Prostate gland (tissue), 2 donors: ENCODE data around the gene COL15A1. TPM values are rescaled to one million over a fixed set of nuclear protein-coding genes. Genes with fewer than 3 reads are reported as not detected.

Experiments used
- DNase-seq: peaks from one replicate; pipeline ENCODE4 v3.0.0-alpha.2; 2019; ENCODE audit warnings: low spot score
- H3K27ac ChIP-seq, 2 donors: fragments of 200-600 bp; sonication (generic); 2 replicates each; pipeline ENCODE4 v1.5.1; 2017 to 2019
- H3K27me3 ChIP-seq: fragments of 200-600 bp; sonication (generic); replicated peaks from 2 replicates; pipeline ENCODE4 v1.5.1; 2019; ENCODE audit not compliant: insufficient read depth
- H3K36me3 ChIP-seq, 2 donors: fragments of 200-600 bp; sonication (generic); 1 replicate in 1 of 2; 2 replicates in 1 of 2; pipeline versions ENCODE4 v1.5.1 to v1.8.1; 2017 to 2019
- H3K4me1 ChIP-seq: fragments of 200-600 bp; sonication (generic); replicated peaks from 2 replicates; pipeline ENCODE4 v1.5.1; 2019
- H3K4me3 ChIP-seq, 2 donors: fragments of 200-600 bp; sonication (generic); 2 replicates each; pipeline ENCODE4 v1.5.1; 2017 to 2019
- H3K9me3 ChIP-seq: fragments of 200-600 bp; sonication (generic); 2 replicates; pipeline ENCODE4 v1.5.1; 2017
- POLR2A ChIP-seq: fragments of 450-650 bp; IDR thresholded peaks from one replicate; pipeline ENCODE4 v1.6.1; 2016; ENCODE audit warnings: antibody characterized with exemption, mild to moderate bottlenecking
- POLR2AphosphoS5 ChIP-seq: sonication (generic); formaldehyde crosslinking; IDR thresholded peaks from one replicate; pipeline ENCODE4 v1.6.1; 2017; ENCODE audit warnings: antibody characterized with exemption
- WGBS: methylation state at CpG from one replicate; pipeline ENCODE4 v1.1.5; 2018; 5-methylcytosine and 5-hydroxymethylcytosine counted together
- intact Hi-C: fragments of 100-400 bp; cut with DNase I; formaldehyde crosslinking; loops from one replicate; pipeline ENCODE4 v1.14.2; 2022
- total RNA-seq, 2 donors: library from RNA; depleted of rRNA; stranded (reverse); fragments of >200 nt; gene quantifications; one replicate each; pipeline ENCODE4 v1.1.0, GENCODE V29; 2016
- TF ChIP-seq, protein P1 (sequence below), 4 experiments: fragments of 200-600 bp in 2 of 4; fragments of 450-650 bp in 2 of 4; sonication (generic) in 2 of 4; IDR thresholded peaks; 1 replicate in 3 of 4; 2 replicates in 1 of 4; pipeline ENCODE4 v1.5.1; 2016 to 2019; ENCODE audit warnings: antibody characterized with exemption in 4 of 4, mild to moderate bottlenecking in 2 of 4, moderate library complexity in 2 of 4

The COL15A1 gene
- total RNA-seq, 2 donors from 2014 or later: 10.3 to 79.9 TPM

DNA sequence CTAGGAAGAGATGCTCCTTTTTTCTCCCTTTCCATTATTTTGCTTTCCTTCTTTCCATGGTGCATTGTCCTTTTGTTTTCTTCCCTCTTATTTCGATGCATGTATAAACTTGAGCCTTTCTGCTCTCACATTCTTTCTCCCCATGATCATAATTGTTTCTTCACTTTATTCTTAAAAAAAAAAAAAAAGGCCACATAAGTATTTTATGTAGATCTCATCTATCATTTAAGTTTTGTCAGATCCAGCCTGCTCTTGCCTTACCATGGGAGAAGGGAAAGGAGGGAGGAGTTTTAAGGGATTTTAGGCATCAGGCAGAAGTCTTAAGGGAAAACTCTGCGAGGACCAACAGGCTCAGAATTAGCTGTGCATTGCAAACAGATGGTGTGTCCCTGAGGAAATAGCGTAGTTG lies 172.3 kb downstream of the COL15A1 start:
- H3K9me3 ChIP-seq: no peaks in the 10 kb centered on the region
- TF ChIP-seq POLR2AphosphoS5 (no peak), POLR2A (no peak)
- TF ChIP-seq, protein P1, sequence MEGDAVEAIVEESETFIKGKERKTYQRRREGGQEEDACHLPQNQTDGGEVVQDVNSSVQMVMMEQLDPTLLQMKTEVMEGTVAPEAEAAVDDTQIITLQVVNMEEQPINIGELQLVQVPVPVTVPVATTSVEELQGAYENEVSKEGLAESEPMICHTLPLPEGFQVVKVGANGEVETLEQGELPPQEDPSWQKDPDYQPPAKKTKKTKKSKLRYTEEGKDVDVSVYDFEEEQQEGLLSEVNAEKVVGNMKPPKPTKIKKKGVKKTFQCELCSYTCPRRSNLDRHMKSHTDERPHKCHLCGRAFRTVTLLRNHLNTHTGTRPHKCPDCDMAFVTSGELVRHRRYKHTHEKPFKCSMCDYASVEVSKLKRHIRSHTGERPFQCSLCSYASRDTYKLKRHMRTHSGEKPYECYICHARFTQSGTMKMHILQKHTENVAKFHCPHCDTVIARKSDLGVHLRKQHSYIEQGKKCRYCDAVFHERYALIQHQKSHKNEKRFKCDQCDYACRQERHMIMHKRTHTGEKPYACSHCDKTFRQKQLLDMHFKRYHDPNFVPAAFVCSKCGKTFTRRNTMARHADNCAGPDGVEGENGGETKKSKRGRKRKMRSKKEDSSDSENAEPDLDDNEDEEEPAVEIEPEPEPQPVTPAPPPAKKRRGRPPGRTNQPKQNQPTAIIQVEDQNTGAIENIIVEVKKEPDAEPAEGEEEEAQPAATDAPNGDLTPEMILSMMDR (IDR thresholded peaks at IDR 0.05): no peak
- H3K27me3 ChIP-seq: no peaks in the 10 kb centered on the region
- WGBS: 55% methylated on average over 3 of the region's 3 CpGs
- no peak overlapping the region for H3K27ac ChIP-seq
- no peaks in the 10 kb centered on the region for H3K4me1 ChIP-seq
- intact Hi-C loops: no loop called here
- no peaks in the 10 kb centered on the region for H3K36me3 ChIP-seq
- DNase-seq: no peak
- H3K4me3 ChIP-seq: no peak overlapping the region

DNA sequence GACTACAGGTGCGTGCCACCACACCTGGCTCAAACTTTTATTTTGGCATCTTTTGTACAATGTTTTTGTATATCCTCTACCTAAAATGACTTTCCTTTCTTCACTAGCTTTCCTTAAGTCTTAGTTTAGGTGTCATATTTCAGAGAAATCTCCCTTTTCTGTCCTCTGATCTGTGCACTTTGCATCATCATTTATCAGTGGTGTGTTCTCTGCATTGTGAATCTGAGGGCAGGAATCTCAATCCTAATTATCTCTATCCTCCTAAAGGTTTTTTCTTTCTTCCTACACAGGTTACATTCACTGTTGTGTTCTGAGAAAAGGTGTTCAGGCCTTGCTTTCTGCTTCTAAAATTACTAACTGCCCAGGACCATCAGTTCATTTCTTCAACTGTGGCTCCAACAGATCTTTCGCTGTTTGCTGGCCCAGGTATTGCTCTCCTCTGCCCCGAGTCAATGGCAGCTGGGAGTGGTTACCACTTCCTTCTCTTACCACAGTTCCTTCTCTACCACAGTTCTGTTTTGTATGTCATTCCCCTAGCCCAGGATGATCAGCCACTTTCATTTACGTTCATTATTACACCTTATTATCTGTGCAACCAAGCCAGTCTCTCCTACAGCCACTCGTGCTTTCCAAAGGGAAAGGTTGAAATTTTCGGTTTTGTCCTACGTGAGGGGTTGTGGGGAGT lies 175.2 kb downstream of the COL15A1 start:
- H3K4me1 ChIP-seq: no peaks in the 10 kb centered on the region

DNA sequence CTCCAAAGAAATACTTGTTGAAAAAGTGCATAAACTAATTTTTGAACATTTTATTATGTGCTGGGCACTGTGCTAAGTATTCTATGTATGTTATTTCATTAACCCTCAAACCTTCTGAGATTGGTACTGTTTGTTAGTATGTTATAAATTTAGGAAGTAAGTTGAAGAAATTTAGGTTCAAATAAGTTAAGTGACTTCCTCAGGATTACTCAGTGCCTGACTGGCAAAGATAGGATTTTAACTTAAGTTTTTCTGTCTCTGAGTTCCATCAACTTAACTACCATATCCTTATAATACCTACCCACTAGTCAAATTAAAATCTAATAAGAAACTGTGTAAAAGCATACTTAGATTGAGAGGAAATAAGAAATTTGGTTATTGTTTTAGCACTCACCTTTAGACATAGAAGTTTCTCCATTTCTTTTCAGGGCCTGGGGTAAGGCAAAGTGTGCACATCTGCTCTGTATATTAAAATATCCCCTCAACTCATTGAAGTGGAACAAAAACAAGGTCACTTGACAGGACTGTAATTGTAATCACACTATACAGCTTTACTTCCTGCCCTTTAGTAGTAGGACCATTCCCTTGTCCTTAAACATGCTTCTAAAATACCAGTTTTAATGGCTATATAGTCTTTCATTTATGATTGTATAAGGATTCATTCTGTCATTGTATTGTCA lies 176.4 kb downstream of the COL15A1 start:
- Histone ChIP-seq H3K9me3 (no peaks in the 10 kb centered on the region), H3K27ac (no peak overlapping the region), H3K27me3 (no peaks in the 10 kb centered on the region), H3K4me3 (no peak overlapping the region), H3K4me1 (no peaks in the 10 kb centered on the region), H3K36me3 (no peaks in the 10 kb centered on the region)
- no peak for TF ChIP-seq POLR2A
- TF ChIP-seq POLR2AphosphoS5: no peak
- TF ChIP-seq, protein P1 (IDR thresholded peaks at IDR 0.05): no peak
- no peak for DNase-seq
- intact Hi-C loops: no loop called here

More for the DNA sequence above, 175.2 kb downstream of the COL15A1 start:
- TF ChIP-seq, protein P1 (IDR thresholded peaks at IDR 0.05): no peak
- TF ChIP-seq POLR2AphosphoS5 (no peak), POLR2A (no peak)
- no peak overlapping the region for H3K4me3 ChIP-seq
- no peak overlapping the region for H3K27ac ChIP-seq
- no peak for DNase-seq
- WGBS: 93% methylated on average over 7 of the region's 7 CpGs
- no peaks in the 10 kb centered on the region for H3K36me3 ChIP-seq
- intact Hi-C loops: no loop called here
- H3K9me3 ChIP-seq: no peaks in the 10 kb centered on the region
- no peaks in the 10 kb centered on the region for H3K27me3 ChIP-seq

Other genes with a start within 250 kb of the COL15A1 start
- under 1 TPM in 1 of 2 donors, not detected in 1; 0.97 TPM for gene GABBR2, start 235.0 kb upstream of the COL15A1 start, total RNA-seq
- gene ANKS6, start 147.4 kb upstream of the COL15A1 start, total RNA-seq: 10 to 100 TPM; 11.6 to 18.8 TPM
- 10 to 100 TPM in 1 of 2 donors, 1 to 10 TPM in 1; 9.0 to 10.2 TPM for gene GALNT12, start 136.2 kb upstream of the COL15A1 start, total RNA-seq
- gene TGFBR1, start 161.2 kb downstream of the COL15A1 start, total RNA-seq: 10 to 100 TPM; 22.2 to 25.5 TPM